ENCODE data around the gene HIP1. TPM values are rescaled to one million over a fixed set of nuclear protein-coding genes. Genes with fewer than 3 reads are reported as not detected.
"Not testable (repeated sequence)": the region's sequence is repeated elsewhere in the genome, so short reads cannot be mapped to it uniquely, and the experiment has no call there.

The HIP1 gene
- total RNA-seq, 1 experiment from 2014 or later, result 11.1 TPM

DNA sequence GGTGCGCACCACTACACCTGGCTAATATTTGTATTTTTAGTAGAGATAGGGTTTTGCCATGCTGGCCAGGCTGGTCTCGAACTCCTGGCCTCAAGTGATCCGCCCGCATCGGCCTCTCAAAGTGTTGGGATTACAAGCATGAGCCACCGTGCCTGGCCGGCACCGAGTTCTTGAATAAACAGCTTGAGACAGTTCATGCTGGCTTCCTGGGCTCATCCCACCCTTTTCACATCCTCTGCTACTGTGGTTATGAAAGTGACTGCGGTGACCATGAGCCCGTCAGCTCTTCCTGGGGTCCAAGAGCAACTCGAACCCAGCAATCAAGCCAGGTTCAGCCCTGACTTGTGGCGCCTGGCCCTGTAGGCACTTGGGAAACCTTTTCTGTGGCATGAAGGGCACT is 38.7 kb downstream of the HIP1 start:
- Mint-ChIP-seq H3K4me3 (ENCODE audit: unreplicated experiment) (no peak overlapping the region), H3K27me3 (ENCODE audit: insufficient read depth, unreplicated experiment) (no peaks in the 10 kb centered on the region), H3K27ac (ENCODE audit: low read depth, unreplicated experiment) (no peak overlapping the region), H3K36me3 (ENCODE audit: insufficient read depth, unreplicated experiment) (no peaks in the 10 kb centered on the region), H3K4me1 (ENCODE audit: insufficient read depth, unreplicated experiment) (no peaks in the 10 kb centered on the region), H3K9me3 (ENCODE audit: unreplicated experiment) (no peaks in the 10 kb centered on the region)
- ChIA-PET CTCF (no interaction called here), POLR2A (no interaction called here)
- BruUV-seq (replicated peaks), result no TSS peak
- intact Hi-C loops (cut with micrococcal nuclease), result no loop called here
- no peak for DNase-seq (ENCODE audit: unreplicated experiment)
- TF ChIP-seq, protein P1, sequence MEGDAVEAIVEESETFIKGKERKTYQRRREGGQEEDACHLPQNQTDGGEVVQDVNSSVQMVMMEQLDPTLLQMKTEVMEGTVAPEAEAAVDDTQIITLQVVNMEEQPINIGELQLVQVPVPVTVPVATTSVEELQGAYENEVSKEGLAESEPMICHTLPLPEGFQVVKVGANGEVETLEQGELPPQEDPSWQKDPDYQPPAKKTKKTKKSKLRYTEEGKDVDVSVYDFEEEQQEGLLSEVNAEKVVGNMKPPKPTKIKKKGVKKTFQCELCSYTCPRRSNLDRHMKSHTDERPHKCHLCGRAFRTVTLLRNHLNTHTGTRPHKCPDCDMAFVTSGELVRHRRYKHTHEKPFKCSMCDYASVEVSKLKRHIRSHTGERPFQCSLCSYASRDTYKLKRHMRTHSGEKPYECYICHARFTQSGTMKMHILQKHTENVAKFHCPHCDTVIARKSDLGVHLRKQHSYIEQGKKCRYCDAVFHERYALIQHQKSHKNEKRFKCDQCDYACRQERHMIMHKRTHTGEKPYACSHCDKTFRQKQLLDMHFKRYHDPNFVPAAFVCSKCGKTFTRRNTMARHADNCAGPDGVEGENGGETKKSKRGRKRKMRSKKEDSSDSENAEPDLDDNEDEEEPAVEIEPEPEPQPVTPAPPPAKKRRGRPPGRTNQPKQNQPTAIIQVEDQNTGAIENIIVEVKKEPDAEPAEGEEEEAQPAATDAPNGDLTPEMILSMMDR (IDR thresholded peaks at IDR 0.05; ENCODE audit: unreplicated experiment), result no peak

DNA sequence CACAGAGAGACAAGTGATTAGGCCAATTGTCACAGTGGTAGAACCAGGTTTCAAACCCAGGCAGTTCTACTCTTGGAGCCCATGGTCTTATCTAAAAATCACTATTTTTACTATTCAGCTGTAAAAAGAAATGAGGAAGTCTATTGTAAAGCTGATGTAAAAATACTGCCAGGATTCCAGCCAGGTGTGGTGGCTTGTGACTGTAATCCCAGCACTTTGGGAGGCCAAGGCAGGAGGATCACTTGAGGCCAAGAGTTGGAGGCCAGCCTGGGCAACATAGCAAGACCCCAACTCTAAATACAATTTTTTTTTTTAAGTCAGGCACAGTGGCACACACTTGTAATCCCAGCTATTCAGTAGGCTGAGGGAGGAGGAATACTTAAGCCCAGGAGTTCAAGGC is 40.4 kb downstream of the HIP1 start:
- no peak overlapping the region for H3K27ac Mint-ChIP-seq (ENCODE audit: low read depth, unreplicated experiment)
- TF ChIP-seq, protein P1 (IDR thresholded peaks at IDR 0.05; ENCODE audit: unreplicated experiment), result no peak
- ChIA-PET CTCF (interaction anchor here (0.6 to 1.1 kb wide), 2 partner anchors 64 to 155 kb away, joined by 3 read pairs; no protein-coding TSS in a partner anchor), POLR2A (interaction anchor here (0.7 kb wide), 1 partner anchor 102 kb away, joined by 6 read pairs; no protein-coding TSS in a partner anchor)
- DNase-seq (ENCODE audit: unreplicated experiment), result no peak
- H3K36me3 Mint-ChIP-seq (ENCODE audit: insufficient read depth, unreplicated experiment), result no peaks in the 10 kb centered on the region
- H3K4me3 Mint-ChIP-seq (ENCODE audit: unreplicated experiment), result no peak overlapping the region
- intact Hi-C loops (cut with micrococcal nuclease), result no loop called here
- peaks cover 2% of the 10 kb centered on the region for H3K9me3 Mint-ChIP-seq (ENCODE audit: unreplicated experiment)
- no peaks in the 10 kb centered on the region for H3K27me3 Mint-ChIP-seq (ENCODE audit: insufficient read depth, unreplicated experiment)
- no TSS peak for BruUV-seq (replicated peaks)
- H3K4me1 Mint-ChIP-seq (ENCODE audit: insufficient read depth, unreplicated experiment), result no peaks in the 10 kb centered on the region

DNA sequence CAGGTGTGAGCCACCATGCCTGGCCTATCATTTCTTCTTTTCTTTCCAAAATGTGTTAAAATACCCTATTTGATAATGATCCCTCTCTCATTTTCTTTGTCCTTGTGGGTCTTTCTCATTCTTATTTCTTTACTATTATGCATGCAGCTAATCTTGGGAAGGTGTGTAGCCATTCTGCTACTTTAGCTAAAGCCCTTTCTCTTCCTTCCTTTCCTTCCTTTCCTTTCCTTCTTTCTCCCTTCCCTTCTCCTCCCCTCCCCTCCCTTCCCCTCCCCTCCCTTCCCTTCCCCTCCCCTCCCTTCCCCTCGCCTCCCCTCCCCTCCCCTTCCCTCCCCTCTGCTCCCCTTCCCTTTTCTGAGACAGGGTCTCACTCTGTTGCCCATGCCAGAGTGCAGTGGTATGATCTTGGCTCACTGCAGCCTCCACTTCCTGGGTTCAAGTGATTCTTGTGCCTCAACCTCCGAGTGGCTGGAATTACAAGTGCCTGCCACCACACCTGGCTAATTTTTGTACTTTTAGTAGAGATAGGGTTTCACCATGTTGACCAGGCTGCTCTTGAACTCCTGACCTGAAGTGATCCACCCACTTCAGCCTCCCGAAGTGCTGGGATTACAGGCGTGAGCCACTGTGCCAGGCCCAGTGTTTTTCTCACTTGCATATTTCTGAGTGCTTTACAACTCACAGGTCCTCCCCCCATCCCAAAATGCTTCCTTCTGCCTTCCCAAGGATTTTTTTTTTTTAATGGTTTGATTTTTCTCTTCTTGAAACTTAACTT is 42.3 kb downstream of the HIP1 start:
- BruUV-seq (replicated peaks), result no TSS peak
- TF ChIP-seq, protein P1 (IDR thresholded peaks at IDR 0.05; ENCODE audit: unreplicated experiment), result no peak
- POLR2A ChIA-PET, result interaction anchor here (0.7 kb wide), 1 partner anchor 21 kb away, joined by 3 read pairs; no protein-coding TSS in a partner anchor
- no peaks in the 10 kb centered on the region for H3K4me1 Mint-ChIP-seq (ENCODE audit: insufficient read depth, unreplicated experiment)
- H3K27me3 Mint-ChIP-seq (ENCODE audit: insufficient read depth, unreplicated experiment), result no peaks in the 10 kb centered on the region
- CTCF ChIA-PET, result interaction anchor here (0.6 kb wide), 1 partner anchor 9 kb away, joined by 3 read pairs; no protein-coding TSS in a partner anchor
- intact Hi-C loops (cut with micrococcal nuclease), result no loop called here
- H3K27ac Mint-ChIP-seq (ENCODE audit: low read depth, unreplicated experiment), result peak overlapping the region; percentile 39
- H3K36me3 Mint-ChIP-seq (ENCODE audit: insufficient read depth, unreplicated experiment), result no peaks in the 10 kb centered on the region
- H3K4me3 Mint-ChIP-seq (ENCODE audit: unreplicated experiment), result no peak overlapping the region
- DNase-seq (ENCODE audit: unreplicated experiment), result no peak
- peaks cover 7% of the 10 kb centered on the region for H3K9me3 Mint-ChIP-seq (ENCODE audit: unreplicated experiment)

DNA sequence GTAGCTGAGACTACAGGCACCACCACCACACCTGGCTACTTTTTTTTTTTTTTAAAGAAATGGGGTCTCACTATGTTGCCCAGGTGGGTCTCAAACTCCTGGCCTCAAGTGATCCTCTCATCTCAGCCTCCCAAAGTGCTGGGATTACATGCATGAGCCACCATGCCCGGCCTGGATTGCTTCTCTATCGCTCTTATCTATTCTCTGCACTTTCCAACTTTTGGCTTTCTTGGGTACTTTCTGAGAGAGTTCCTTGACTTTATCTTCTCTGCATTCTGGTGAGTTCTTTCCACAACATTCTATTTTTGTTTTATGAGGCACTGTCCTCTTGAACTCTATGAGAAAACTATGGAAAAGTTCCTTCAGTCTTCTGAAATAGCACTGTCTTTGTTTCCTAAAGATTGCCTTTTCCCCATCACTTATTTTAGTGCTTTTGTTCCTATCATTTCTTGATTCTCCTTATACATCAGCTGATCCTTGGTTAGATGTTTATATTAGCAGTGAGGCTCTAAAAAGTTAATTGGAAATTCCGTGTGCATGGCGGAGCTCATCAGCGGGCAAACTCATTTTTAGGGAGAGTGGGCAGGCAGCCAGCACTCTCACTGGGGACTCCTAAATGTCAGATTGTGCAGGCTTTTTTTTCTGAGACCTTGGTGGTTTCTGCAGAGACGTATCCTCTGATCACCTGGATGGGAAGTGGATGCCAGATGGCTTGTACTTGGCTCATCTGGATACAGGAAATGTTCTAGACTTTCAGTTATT is 43.9 kb downstream of the HIP1 start:
- ChIA-PET CTCF (interaction anchor here (0.8 kb wide), 1 partner anchor 90 kb away, joined by 3 read pairs; no protein-coding TSS in a partner anchor), POLR2A (no interaction called here)
- H3K4me1 Mint-ChIP-seq (ENCODE audit: insufficient read depth, unreplicated experiment), result no peaks in the 10 kb centered on the region
- H3K27me3 Mint-ChIP-seq (ENCODE audit: insufficient read depth, unreplicated experiment), result no peaks in the 10 kb centered on the region
- TF ChIP-seq, protein P1 (IDR thresholded peaks at IDR 0.05; ENCODE audit: unreplicated experiment), result no peak
- no peak for DNase-seq (ENCODE audit: unreplicated experiment)
- intact Hi-C loops (cut with micrococcal nuclease), result no loop called here
- H3K4me3 Mint-ChIP-seq (ENCODE audit: unreplicated experiment), result no peak overlapping the region
- peaks cover 7% of the 10 kb centered on the region for H3K9me3 Mint-ChIP-seq (ENCODE audit: unreplicated experiment)
- BruUV-seq (replicated peaks), result no TSS peak
- no peak overlapping the region for H3K27ac Mint-ChIP-seq (ENCODE audit: low read depth, unreplicated experiment)
- no peaks in the 10 kb centered on the region for H3K36me3 Mint-ChIP-seq (ENCODE audit: insufficient read depth, unreplicated experiment)

DNA sequence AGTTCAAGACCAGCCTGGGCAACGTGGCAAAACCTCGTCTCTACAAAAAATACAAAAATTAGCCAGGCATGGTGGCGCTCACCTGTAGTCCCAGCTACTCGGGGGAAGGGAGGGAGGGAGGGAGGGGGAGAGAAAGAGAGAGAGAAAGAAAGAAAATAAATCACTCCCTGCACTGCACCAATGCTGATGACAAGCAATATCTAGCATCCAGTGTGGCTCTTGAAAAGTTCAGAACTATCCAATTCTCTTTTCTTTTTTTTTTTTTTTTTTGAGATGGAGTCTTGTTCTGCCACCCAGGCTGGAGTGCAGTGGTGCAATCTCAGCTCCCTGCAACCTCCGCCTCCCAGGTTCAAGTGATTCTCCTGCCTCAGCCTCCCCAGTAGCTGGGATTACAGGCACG is 45.1 kb downstream of the HIP1 start:
- H3K27ac Mint-ChIP-seq (ENCODE audit: low read depth, unreplicated experiment); H3K4me3 Mint-ChIP-seq (ENCODE audit: unreplicated experiment); H3K27me3 Mint-ChIP-seq (ENCODE audit: insufficient read depth, unreplicated experiment); POLR2A ChIA-PET; intact Hi-C loops (cut with micrococcal nuclease); BruUV-seq (replicated peaks); CTCF ChIA-PET; H3K4me1 Mint-ChIP-seq (ENCODE audit: insufficient read depth, unreplicated experiment); H3K36me3 Mint-ChIP-seq (ENCODE audit: insufficient read depth, unreplicated experiment); DNase-seq (ENCODE audit: unreplicated experiment); H3K9me3 Mint-ChIP-seq (ENCODE audit: unreplicated experiment): not testable (repeated sequence)

Data from MCF 10A (cell line).